GM13977 (cell line): Measurements from ENCODE around the gene ADGRB2.

ENCODE experiments used
- DNase-seq: peaks from one replicate; pipeline ENCODE4 v3.0.0; 2012; ENCODE audit warnings: low spot score
- in situ Hi-C: fragments of 300-500 bp; cut with MboI; formaldehyde crosslinking; loops from one replicate; pipeline ENCODE4 v1.12.0; 2022; ENCODE audit warnings: low sequenced_read_pairs, low pct_unique_long_range_greater_than_20kb, mixed read lengths, inconsistent platforms; ENCODE audit not compliant: unreplicated experiment
- TF ChIP-seq, protein P1 (sequence below): IDR thresholded peaks from 2 replicates; pipeline ENCODE4 v1.5.1; 2012; ENCODE audit warnings: mild to moderate bottlenecking, control low read depth; ENCODE audit not compliant: insufficient read depth; ENCODE audit errors: extremely low read depth, missing control alignments

Gene ADGRB2

DNA sequence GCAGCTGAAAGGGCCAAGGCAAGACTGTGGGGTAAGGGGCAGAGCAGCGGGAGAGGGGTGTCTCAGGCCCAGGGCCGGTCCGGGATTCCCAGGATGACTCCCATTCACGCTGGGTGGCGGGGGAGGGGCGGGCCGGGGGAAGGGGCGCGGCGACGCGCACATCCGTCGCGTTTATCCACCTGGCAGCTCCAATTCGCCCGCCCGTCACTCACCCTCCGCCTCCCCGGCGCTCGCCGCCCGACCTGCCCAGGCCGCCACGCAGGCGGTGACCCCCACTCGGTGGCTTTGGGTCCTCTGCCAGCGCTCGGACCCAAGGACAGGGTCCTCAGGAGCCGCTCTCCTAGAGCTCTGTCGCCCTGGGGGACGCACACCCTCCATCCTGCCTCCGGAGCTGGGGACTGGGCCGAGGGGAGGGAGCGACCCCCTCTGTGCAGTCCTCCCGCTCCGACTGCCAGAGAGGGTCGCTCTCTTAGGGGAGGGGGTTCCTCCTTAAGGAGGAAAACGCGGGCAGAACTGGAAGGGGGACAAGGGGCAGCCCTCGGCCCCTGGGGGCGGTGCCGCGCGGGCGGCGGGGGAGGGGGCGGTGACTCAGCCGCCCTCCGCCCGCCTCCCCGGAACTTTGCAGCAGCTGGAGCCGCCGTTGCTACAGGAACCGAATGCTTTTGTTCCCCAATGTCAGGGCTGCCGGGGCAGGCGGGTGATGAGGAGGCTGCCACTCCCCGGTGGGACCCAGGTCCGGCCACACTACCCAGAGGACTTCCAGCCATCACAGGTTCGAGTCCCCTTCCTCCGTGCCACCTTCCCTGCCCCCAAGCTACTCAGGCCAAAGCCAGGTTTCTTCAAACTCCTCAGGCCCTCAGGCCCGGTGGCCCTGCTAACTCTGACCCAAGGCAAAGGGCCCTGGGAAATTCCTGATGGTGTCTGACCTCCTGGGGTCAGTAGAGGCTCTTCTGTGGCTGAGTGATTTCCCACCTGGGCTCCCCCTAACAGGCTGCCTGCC, 3.4 kb downstream of the ADGRB2 start:
- peak; percentile 89 for DNase-seq
- in situ Hi-C loops, result no loop called here
- TF ChIP-seq, protein P1, sequence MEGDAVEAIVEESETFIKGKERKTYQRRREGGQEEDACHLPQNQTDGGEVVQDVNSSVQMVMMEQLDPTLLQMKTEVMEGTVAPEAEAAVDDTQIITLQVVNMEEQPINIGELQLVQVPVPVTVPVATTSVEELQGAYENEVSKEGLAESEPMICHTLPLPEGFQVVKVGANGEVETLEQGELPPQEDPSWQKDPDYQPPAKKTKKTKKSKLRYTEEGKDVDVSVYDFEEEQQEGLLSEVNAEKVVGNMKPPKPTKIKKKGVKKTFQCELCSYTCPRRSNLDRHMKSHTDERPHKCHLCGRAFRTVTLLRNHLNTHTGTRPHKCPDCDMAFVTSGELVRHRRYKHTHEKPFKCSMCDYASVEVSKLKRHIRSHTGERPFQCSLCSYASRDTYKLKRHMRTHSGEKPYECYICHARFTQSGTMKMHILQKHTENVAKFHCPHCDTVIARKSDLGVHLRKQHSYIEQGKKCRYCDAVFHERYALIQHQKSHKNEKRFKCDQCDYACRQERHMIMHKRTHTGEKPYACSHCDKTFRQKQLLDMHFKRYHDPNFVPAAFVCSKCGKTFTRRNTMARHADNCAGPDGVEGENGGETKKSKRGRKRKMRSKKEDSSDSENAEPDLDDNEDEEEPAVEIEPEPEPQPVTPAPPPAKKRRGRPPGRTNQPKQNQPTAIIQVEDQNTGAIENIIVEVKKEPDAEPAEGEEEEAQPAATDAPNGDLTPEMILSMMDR, result no peak

DNA sequence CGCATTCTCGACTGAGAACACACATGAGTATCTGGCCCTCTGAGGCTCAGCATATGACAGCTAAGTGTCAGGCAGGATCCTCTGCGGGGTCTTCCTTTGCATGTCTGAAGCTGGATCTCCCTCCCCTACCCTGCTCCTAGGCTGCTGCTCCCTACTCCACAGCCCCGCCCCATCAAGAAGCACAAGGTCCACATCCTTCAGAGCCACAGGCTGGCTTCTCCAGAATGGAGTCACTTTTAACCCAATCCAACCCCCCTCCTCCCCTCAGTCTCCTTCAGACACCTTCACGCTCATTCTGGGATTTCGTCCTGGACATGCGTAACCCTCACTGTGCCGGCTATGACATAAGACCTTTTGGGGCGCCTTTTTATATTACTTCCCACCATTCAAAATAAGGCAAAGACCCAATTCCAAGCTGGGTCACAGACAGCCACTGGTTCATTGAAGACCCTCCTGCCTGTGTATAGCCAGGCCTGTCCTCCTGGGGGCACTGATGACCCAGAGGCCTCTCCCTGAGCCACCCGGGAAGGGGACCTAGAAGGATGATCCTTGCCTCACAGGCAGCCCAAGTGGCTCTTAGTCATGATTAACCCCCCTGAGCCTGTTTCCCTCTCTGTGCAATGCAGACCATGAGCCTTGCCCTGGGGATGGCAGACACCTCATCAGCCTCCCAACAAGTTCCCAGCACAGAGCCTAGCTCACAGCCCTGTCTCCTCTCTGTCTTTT, 4.7 kb downstream of the ADGRB2 start:
- in situ Hi-C loops, result no loop called here
- TF ChIP-seq, protein P1, result peak; percentile 5
- no peak for DNase-seq

DNA sequence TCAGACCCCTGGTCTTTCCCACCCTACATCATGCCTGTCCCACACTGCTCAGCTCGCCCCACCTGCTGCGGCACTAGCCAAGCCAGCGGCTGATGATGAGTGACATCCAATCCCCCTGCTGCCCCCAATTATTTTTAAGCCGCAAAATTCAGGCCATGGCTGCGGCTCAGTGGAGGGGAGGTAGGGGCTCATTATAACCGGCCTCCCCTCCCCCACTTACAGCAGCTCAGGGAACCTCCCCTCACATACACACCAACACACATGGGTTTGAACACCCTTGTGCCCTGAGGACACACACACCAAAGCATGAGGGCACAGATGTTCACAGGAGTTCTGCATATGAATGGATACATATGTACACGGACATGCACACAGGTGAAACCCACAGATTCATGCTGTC, 5.3 kb downstream of the ADGRB2 start:
- in situ Hi-C loops, result no loop called here
- TF ChIP-seq, protein P1, result no peak
- DNase-seq, result no peak

DNA sequence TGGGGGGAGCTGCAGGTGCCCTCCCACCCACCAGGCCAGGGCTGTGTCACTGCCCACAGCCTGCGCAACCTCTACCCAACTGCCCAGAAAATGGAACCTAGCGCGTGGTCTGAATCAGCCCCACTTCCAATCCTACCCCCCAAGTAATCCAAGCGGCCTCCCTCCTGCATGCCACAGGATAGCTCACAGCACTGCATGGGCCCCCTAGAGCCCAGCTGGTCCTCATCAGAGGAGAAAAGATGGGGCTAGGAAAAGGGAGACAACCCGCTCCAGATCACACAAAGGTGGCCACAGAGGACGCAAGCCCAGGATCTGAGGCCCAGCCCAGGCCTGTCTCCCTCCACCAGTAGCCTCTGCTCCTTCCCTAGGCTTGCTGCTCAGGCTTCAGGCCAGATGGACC, 6.2 kb downstream of the ADGRB2 start:
- DNase-seq, result no peak
- TF ChIP-seq, protein P1, result no peak
- in situ Hi-C loops, result no loop called here

DNA sequence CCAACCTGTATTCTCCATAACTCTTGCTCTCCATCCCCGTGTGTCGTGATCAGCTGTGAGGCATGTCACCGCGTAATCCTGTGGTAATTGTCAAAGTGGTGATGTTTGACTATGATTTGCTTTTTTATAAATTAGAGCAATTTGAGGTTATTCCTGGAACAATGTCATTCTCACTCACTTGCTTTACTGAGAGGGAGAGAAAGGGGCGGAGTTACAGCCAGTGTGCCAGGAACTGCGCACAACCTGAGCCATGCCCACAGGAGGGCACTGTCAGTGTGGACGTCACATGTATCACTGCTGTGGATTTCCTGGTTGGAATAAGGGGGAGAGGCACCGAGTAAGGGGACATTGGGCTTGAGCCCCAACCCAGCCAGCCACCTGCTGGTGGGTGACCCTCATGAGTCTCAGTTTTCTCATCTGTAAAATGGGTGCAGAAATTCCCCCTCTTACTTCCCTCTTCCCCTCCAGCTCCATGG, 6.9 kb downstream of the ADGRB2 start:
- no peak for DNase-seq
- in situ Hi-C loops, result no loop called here
- TF ChIP-seq, protein P1, result no peak

DNA sequence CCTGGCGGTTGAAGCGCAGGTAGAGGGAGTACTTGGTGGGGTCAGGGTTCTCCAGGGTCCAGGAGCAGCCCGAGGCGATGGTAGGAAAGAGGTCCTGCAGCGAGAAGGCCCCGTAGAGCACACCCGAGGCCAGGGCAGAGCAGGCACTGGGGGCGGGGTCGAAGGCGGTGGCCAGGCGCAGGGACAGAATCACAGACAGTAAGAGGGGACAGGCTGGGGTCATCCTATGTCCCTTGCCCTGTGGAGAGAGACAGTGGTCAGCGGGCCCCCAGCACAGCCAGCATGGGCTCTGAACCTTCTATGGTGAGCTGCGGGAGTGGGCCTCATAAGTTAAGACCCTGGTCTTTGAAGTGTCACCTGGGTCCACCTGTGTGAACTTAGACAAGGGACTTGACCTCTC, 7.6 kb downstream of the ADGRB2 start:
- DNase-seq, result no peak
- in situ Hi-C loops, result no loop called here
- TF ChIP-seq, protein P1, result no peak
